Neural cell (in vitro differentiated cells): Measurements from ENCODE around the gene SLC25A29. TPM values are rescaled to one million over a fixed set of nuclear protein-coding genes. Genes with fewer than 3 reads are reported as not detected.

Source experiments
- H2AFZ ChIP-seq: fragments of 200-600, 300-800 bp; sonication (generic), shearing (Covaris generic); 2 replicates; pipeline ENCODE4 v1.6.0; 2014; ENCODE audit warnings: low read depth, mild to moderate bottlenecking, antibody characterized with exemption, low read length, moderate library complexity
- H3F3A ChIP-seq: fragments of 200-600 bp; shearing (Covaris generic); 2 replicates; pipeline ENCODE4 v1.6.1; 2016; ENCODE audit warnings: mild to moderate bottlenecking, moderate library complexity, mixed read lengths, antibody characterized with exemption, low read length; ENCODE audit not compliant: insufficient read depth, poor library complexity, severe bottlenecking
- H3K27ac ChIP-seq: fragments of 200-600, 300-800 bp; sonication (generic), shearing (Covaris generic); 2 replicates; pipeline ENCODE4 v1.5.1; 2014; ENCODE audit warnings: mild to moderate bottlenecking, low read length, moderate library complexity
- H3K27me3 ChIP-seq: fragments of 300-800, 200-600 bp; sonication (generic), shearing (Covaris generic); 2 replicates; pipeline ENCODE4 v1.6.0; 2014; ENCODE audit warnings: mild to moderate bottlenecking, low read depth, low read length, moderate library complexity; ENCODE audit not compliant: insufficient read depth
- H3K36me3 ChIP-seq: fragments of 300-800, 200-600 bp; sonication (generic), shearing (Covaris generic); 2 replicates; pipeline ENCODE4 v1.5.1; 2014; ENCODE audit warnings: mild to moderate bottlenecking, antibody characterized with exemption, low read length, moderate library complexity; ENCODE audit not compliant: insufficient read depth
- H3K4me2 ChIP-seq: fragments of 300-800, 200-600 bp; sonication (generic), shearing (Covaris generic); 2 replicates; pipeline ENCODE4 v1.6.0; 2014; ENCODE audit warnings: mild to moderate bottlenecking, low read length
- H3K4me3 ChIP-seq: fragments of 300-800, 200-600 bp; sonication (generic), shearing (Covaris generic); 2 replicates; pipeline ENCODE4 v1.5.1; 2014; ENCODE audit warnings: mild to moderate bottlenecking, low read length, moderate library complexity
- H3K79me2 ChIP-seq: fragments of 200-600 bp; shearing (Covaris generic); replicated peaks from 2 replicates; pipeline ENCODE4 v1.6.0; 2014; ENCODE audit warnings: mild to moderate bottlenecking, low read length, moderate library complexity; ENCODE audit not compliant: insufficient read depth
- H3K9ac ChIP-seq: fragments of 300-800, 200-600 bp; sonication (generic), shearing (Covaris generic); 2 replicates; pipeline ENCODE4 v1.6.1; 2016; ENCODE audit warnings: mild to moderate bottlenecking, low read length, mixed read lengths
- H3K9me2 ChIP-seq: fragments of 200-600 bp; shearing (Covaris generic); 2 replicates; pipeline ENCODE4 v1.6.1; 2016; ENCODE audit warnings: mild to moderate bottlenecking, low read length, mixed read lengths; ENCODE audit not compliant: insufficient read depth
- H3K9me3 ChIP-seq: fragments of 200-600, 300-800 bp; sonication (generic), shearing (Covaris generic); 2 replicates; pipeline ENCODE4 v1.6.1; 2016; ENCODE audit warnings: mild to moderate bottlenecking, mixed run types, low read length, moderate library complexity, mixed read lengths
- H4K20me1 ChIP-seq: fragments of 200-600 bp; shearing (Covaris generic); 2 replicates; pipeline ENCODE4 v1.6.1; 2016; ENCODE audit warnings: mild to moderate bottlenecking, mixed run types; ENCODE audit not compliant: insufficient read depth
- EP300 ChIP-seq: fragments of 450-650 bp; conservative IDR thresholded peaks from 2 replicates; pipeline ENCODE4 v1.6.1; 2014; ENCODE audit warnings: antibody characterized with exemption, mild to moderate bottlenecking, moderate library complexity; ENCODE audit not compliant: poor library complexity, severe bottlenecking
- EZH2 ChIP-seq: fragments of 200-600, 300-800 bp; shearing (Covaris generic), sonication (generic); IDR thresholded peaks from 2 replicates; pipeline ENCODE4 v1.6.1; 2014; ENCODE audit warnings: antibody characterized with exemption, low read length, borderline replicate concordance, mild to moderate bottlenecking; ENCODE audit not compliant: insufficient read depth, poor library complexity, severe bottlenecking
- MXI1 ChIP-seq: fragments of 450-650 bp; conservative IDR thresholded peaks from 2 replicates; pipeline ENCODE4 v1.6.1; 2014; ENCODE audit warnings: antibody characterized with exemption, mild to moderate bottlenecking; ENCODE audit not compliant: poor library complexity, severe bottlenecking
- POLR2AphosphoS5 ChIP-seq: IDR thresholded peaks from 2 replicates; pipeline ENCODE4 v1.6.1; 2012
- RAD21 ChIP-seq: fragments of 450-650 bp; conservative IDR thresholded peaks from 2 replicates; pipeline ENCODE4 v1.6.1; 2014; ENCODE audit warnings: antibody characterized with exemption, mild to moderate bottlenecking, moderate library complexity
- REST ChIP-seq: IDR thresholded peaks from 2 replicates; pipeline ENCODE4 v1.6.1; 2012; ENCODE audit warnings: borderline replicate concordance
- SMC3 ChIP-seq: fragments of 450-650 bp; conservative IDR thresholded peaks from 2 replicates; pipeline ENCODE4 v1.6.1; 2014; ENCODE audit warnings: antibody characterized with exemption, mild to moderate bottlenecking, moderate library complexity; ENCODE audit not compliant: poor library complexity
- TAF1 ChIP-seq: IDR thresholded peaks from 2 replicates; pipeline ENCODE4 v1.6.1; 2012; ENCODE audit warnings: low read depth
- polyA plus RNA-seq: library from polyadenylated mRNA; depleted of rRNA; stranded (reverse); fragments of >200 nt; gene quantifications from 2 replicates; pipeline ENCODE4 v1.2.3, GENCODE V29; 2014
- TF ChIP-seq, protein P1 (sequence below): fragments of 450-650 bp; IDR thresholded peaks from 2 replicates; pipeline ENCODE4 v1.5.1; 2014; ENCODE audit warnings: antibody characterized with exemption, mild to moderate bottlenecking, moderate library complexity; ENCODE audit not compliant: poor library complexity, severe bottlenecking

Gene SLC25A29
- polyA plus RNA-seq, 1 donor from 2014 or later: 447 TPM

DNA sequence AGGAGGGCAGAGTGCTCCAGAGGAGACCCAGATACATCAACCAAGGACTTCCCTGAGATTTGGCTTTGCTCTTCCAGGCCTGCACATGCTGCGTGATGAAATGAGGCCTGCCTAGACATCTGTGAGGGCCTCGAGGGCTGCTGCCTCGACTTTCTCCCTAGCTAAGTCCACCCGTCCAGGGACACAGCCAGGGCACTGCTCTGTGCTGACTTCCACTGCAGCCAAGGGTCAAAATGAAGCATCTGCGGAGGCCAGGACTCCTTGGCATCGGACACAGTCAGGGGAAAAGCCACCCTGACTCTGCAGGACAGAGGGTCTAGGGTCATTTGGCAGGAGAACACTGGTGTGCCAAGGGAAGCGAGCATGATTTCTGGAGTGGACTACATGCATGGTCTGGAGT, 27.6 kb upstream of the SLC25A29 start:
- no peaks in the 10 kb centered on the region for H3K9me2 ChIP-seq
- no peak overlapping the region for H3K27ac ChIP-seq
- TF ChIP-seq POLR2AphosphoS5 (no peak), REST (no peak), RAD21 (no peak), MXI1 (no peak), SMC3 (no peak), EP300 (no peak), EZH2 (no peak), TAF1 (no peak)
- TF ChIP-seq, protein P1, sequence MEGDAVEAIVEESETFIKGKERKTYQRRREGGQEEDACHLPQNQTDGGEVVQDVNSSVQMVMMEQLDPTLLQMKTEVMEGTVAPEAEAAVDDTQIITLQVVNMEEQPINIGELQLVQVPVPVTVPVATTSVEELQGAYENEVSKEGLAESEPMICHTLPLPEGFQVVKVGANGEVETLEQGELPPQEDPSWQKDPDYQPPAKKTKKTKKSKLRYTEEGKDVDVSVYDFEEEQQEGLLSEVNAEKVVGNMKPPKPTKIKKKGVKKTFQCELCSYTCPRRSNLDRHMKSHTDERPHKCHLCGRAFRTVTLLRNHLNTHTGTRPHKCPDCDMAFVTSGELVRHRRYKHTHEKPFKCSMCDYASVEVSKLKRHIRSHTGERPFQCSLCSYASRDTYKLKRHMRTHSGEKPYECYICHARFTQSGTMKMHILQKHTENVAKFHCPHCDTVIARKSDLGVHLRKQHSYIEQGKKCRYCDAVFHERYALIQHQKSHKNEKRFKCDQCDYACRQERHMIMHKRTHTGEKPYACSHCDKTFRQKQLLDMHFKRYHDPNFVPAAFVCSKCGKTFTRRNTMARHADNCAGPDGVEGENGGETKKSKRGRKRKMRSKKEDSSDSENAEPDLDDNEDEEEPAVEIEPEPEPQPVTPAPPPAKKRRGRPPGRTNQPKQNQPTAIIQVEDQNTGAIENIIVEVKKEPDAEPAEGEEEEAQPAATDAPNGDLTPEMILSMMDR: no peak
- no peak overlapping the region for H2AFZ ChIP-seq
- no peaks in the 10 kb centered on the region for H3K36me3 ChIP-seq
- H3F3A ChIP-seq: no peaks in the 10 kb centered on the region
- H3K9ac ChIP-seq: no peak overlapping the region
- H3K4me2 ChIP-seq: no peak overlapping the region
- H3K4me3 ChIP-seq: no peak overlapping the region
- no peaks in the 10 kb centered on the region for H3K9me3 ChIP-seq
- no peaks in the 10 kb centered on the region for H3K79me2 ChIP-seq
- H4K20me1 ChIP-seq: no peaks in the 10 kb centered on the region
- no peaks in the 10 kb centered on the region for H3K27me3 ChIP-seq

DNA sequence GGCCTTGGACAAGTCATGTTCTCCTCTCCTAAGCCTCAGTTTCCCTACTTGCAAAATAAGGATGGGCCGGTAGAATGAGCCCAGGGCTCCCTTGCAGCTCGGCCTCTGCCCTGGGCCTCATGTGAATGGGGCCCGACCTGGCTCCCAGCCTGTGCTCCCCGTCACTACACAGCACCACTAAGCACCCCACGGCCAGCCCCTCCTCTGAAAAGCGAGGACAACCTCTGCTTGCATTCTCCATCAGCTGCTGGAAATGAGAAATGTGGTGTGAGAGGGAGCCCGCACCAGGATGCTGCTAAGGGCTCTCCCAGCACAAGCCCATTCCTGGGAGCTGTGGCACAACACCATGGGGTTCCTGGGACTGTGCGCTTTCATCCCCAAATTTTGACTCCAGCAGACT, 27.1 kb upstream of the SLC25A29 start:
- no peaks in the 10 kb centered on the region for H3K79me2 ChIP-seq
- H3K9ac ChIP-seq: no peak overlapping the region
- H3K27me3 ChIP-seq: no peaks in the 10 kb centered on the region
- no peak overlapping the region for H3K27ac ChIP-seq
- no peaks in the 10 kb centered on the region for H4K20me1 ChIP-seq
- H3F3A ChIP-seq: no peaks in the 10 kb centered on the region
- no peak for TF ChIP-seq EP300
- no peak for TF ChIP-seq SMC3
- no peak for TF ChIP-seq TAF1
- no peak for TF ChIP-seq RAD21
- H2AFZ ChIP-seq: no peak overlapping the region
- H3K4me3 ChIP-seq: no peak overlapping the region
- no peaks in the 10 kb centered on the region for H3K9me3 ChIP-seq
- no peaks in the 10 kb centered on the region for H3K9me2 ChIP-seq
- no peaks in the 10 kb centered on the region for H3K36me3 ChIP-seq
- no peak overlapping the region for H3K4me2 ChIP-seq

- H4K20me1 ChIP-seq: no peaks in the 10 kb centered on the region
- TF ChIP-seq TAF1 (no peak), RAD21 (no peak), MXI1 (no peak), SMC3 (no peak), POLR2AphosphoS5 (no peak), REST (no peak), EP300 (no peak), EZH2 (no peak)
- TF ChIP-seq, protein P1: no peak
- no peak overlapping the region for H3K4me2 ChIP-seq
- no peak overlapping the region for H3K27ac ChIP-seq
- no peaks in the 10 kb centered on the region for H3K36me3 ChIP-seq
- H3F3A ChIP-seq: no peaks in the 10 kb centered on the region
- no peak overlapping the region for H3K9ac ChIP-seq
- H2AFZ ChIP-seq: no peak overlapping the region
- H3K4me3 ChIP-seq: no peak overlapping the region
- H3K9me2 ChIP-seq: no peaks in the 10 kb centered on the region
- H3K27me3 ChIP-seq: no peaks in the 10 kb centered on the region
- no peaks in the 10 kb centered on the region for H3K79me2 ChIP-seq
- H3K9me3 ChIP-seq: no peaks in the 10 kb centered on the region
These were observed 26.6 kb upstream of the SLC25A29 start for GRCh38 chr14:100332797-100333196.
